H1 (cell line): ENCODE results near the gene MTMR6. TPM values are rescaled to one million over a fixed set of nuclear protein-coding genes. Genes with fewer than 3 reads are reported as not detected.

Source experiments
- ATF2 ChIP-seq: IDR thresholded peaks from 2 replicates; pipeline ENCODE4 v1.6.1; 2012; ENCODE audit warnings: low read length, inconsistent platforms
- BRCA1 ChIP-seq: IDR thresholded peaks from 2 replicates; pipeline ENCODE4 v1.6.1; 2012; ENCODE audit warnings: low read depth, low read length, improper control_type of control experiment
- CBX5 ChIP-seq: fragments of 300-800, 300-1000 bp; sonication (generic); IDR thresholded peaks from 2 replicates; pipeline ENCODE4 v1.7.1; 2016; ENCODE audit warnings: antibody characterized with exemption, low read length, low read depth
- CEBPB ChIP-seq: IDR thresholded peaks from 2 replicates; pipeline ENCODE4 v1.6.1; 2012; ENCODE audit warnings: low read depth, low read length
- CTBP2 ChIP-seq: IDR thresholded peaks from 2 replicates; pipeline ENCODE4 v1.7.0; 2011; ENCODE audit warnings: borderline replicate concordance, mild to moderate bottlenecking, moderate library complexity, mixed read lengths, low read length; ENCODE audit not compliant: insufficient read depth, insufficient read length
- GTF2F1 ChIP-seq: IDR thresholded peaks from 2 replicates; pipeline ENCODE4 v1.6.1; 2012; ENCODE audit warnings: low read depth, low read length, improper control_type of control experiment, borderline replicate concordance
- HDAC2 ChIP-seq, 2 experiments: fragments of 300-600 bp in 1 of 2; sonication (generic) in 1 of 2; IDR thresholded peaks; 2 replicates each; pipeline ENCODE4 v1.6.1; 2011 to 2012; ENCODE audit warnings: low read depth in 2 of 2, low read length in 2 of 2, mild to moderate bottlenecking in 2 of 2, moderate library complexity in 2 of 2, borderline replicate concordance in 1 of 2, inconsistent platforms in 1 of 2
- JUND ChIP-seq: IDR thresholded peaks from 2 replicates; pipeline ENCODE4 v1.6.1; 2011; ENCODE audit warnings: mild to moderate bottlenecking, improper control_type of control experiment, low read length
- KDM4A ChIP-seq: IDR thresholded peaks from one replicate; pipeline ENCODE4 v1.7.1; 2012; ENCODE audit warnings: low read depth, mild to moderate bottlenecking, moderate library complexity, low read length, inconsistent platforms; ENCODE audit not compliant: severe bottlenecking
- NANOG ChIP-seq: IDR thresholded peaks from 2 replicates; pipeline ENCODE4 v1.6.1; 2011; ENCODE audit warnings: low read length, low read depth, mild to moderate bottlenecking, inconsistent platforms; ENCODE audit not compliant: insufficient read depth, poor library complexity, severe bottlenecking
- NRF1 ChIP-seq: IDR thresholded peaks from 2 replicates; pipeline ENCODE4 v1.6.1; 2011; ENCODE audit warnings: mild to moderate bottlenecking, low read depth, low read length, improper control_type of control experiment
- POLR2A ChIP-seq, 2 experiments: IDR thresholded peaks; 1 replicate in 1 of 2; 2 replicates in 1 of 2; pipeline ENCODE4 v1.6.1; 2011; ENCODE audit warnings: low read depth in 2 of 2, low read length in 2 of 2, mild to moderate bottlenecking in 2 of 2; ENCODE audit errors: control extremely low read depth in 1 of 2
- POLR2AphosphoS5 ChIP-seq: IDR thresholded peaks from 2 replicates; pipeline ENCODE4 v1.6.1; 2011; ENCODE audit warnings: low read depth, low read length
- POU5F1 ChIP-seq: IDR thresholded peaks from 2 replicates; pipeline ENCODE4 v1.6.1; 2011; ENCODE audit warnings: low read depth, mild to moderate bottlenecking, low read length, moderate library complexity
- RFX5 ChIP-seq: IDR thresholded peaks from 2 replicates; pipeline ENCODE4 v1.6.1; 2011; ENCODE audit warnings: low read depth, low read length, improper control_type of control experiment, borderline replicate concordance
- SIN3A ChIP-seq, 2 experiments: IDR thresholded peaks in 1 of 2; conservative IDR thresholded peaks in 1 of 2; 2 replicates each; pipeline ENCODE4 v1.6.1; 2011 to 2012; ENCODE audit warnings: low read length in 2 of 2, improper control_type of control experiment in 1 of 2, low read depth in 1 of 2, mild to moderate bottlenecking in 1 of 2
- SP4 ChIP-seq: IDR thresholded peaks from 2 replicates; pipeline ENCODE4 v1.6.1; 2012; ENCODE audit warnings: low read length, inconsistent platforms
- SRF ChIP-seq: IDR thresholded peaks from 2 replicates; pipeline ENCODE4 v1.6.1; 2011; ENCODE audit warnings: mild to moderate bottlenecking, low read depth, low read length, moderate library complexity
- SUZ12 ChIP-seq: fragments of 200-600 bp; sonication (generic); IDR thresholded peaks from 2 replicates; pipeline ENCODE4 v1.6.1; 2012; ENCODE audit warnings: mild to moderate bottlenecking, inconsistent platforms, low read length, moderate library complexity, mixed read lengths
- TBP ChIP-seq: IDR thresholded peaks from 2 replicates; pipeline ENCODE4 v1.6.1; 2011; ENCODE audit warnings: low read depth, low read length, improper control_type of control experiment
- ZNF274 ChIP-seq: IDR thresholded peaks from 2 replicates; pipeline ENCODE4 v1.7.0; 2012; ENCODE audit warnings: low read length, borderline replicate concordance; ENCODE audit errors: extremely low read depth
- polyA plus RNA-seq, 7 experiments: library from polyadenylated mRNA; depleted of rRNA in 3 of 7; stranded (reverse) in 5 of 7; unstranded in 2 of 7; fragments of >200 nt in 5 of 7; fragments of 200-250 nt in 2 of 7; gene quantifications; 1 replicate in 5 of 7; 2 replicates in 1 of 7; 4 replicates in 1 of 7; pipeline versions ENCODE4 v1.2.1 to v1.2.3, GENCODE V29; 2011 to 2013; ENCODE audit warnings: missing spikeins in 2 of 7, mixed read lengths in 2 of 7
- total RNA-seq: library from RNA; stranded (reverse); fragmentation: NEBNext Ultra II Directional; extraction: Animal tissue kit (Norgen Biotek cat#: 25700); gene quantifications from 2 replicates; pipeline ENCODE4 v1.2.1, GENCODE V29; 2021

Gene MTMR6
- total and polyA plus RNA-seq, 2 of the 8 experiments (the other 6 are each of a cell fraction or from before 2014, with no cell fraction given), result 2.1 to 8.4 TPM

- TF ChIP-seq KDM4A, result peak; percentile 95
- peak in 1 of 2 experiments; percentile 90; a peak in 2 of 4 replicates for TF ChIP-seq SIN3A (conservative IDR thresholded peaks at IDR 0.05 in 1 of 2, IDR thresholded peaks at IDR 0.05 in 1 of 2; ENCODE audit: low read depth in 1 of 2, low read length in 2 of 2)
- TF ChIP-seq CTBP2, result no peak
- TF ChIP-seq ZNF274, result no peak
- TF ChIP-seq SP4, result no peak
- peak; percentile 2 for TF ChIP-seq NANOG
- TF ChIP-seq POLR2A (IDR thresholded peaks at IDR 0.05; ENCODE audit: control extremely low read depth in 1 of 2, low read depth in 2 of 2, low read length in 2 of 2), result peak in 1 of 2 experiments; percentile 56; a peak in 1 of 3 replicates
- no peak for TF ChIP-seq GTF2F1
- TF ChIP-seq POLR2AphosphoS5, result no peak
- no peak for TF ChIP-seq JUND
- TF ChIP-seq POU5F1, result no peak
- TF ChIP-seq TBP, result peak; percentile 76; the same call in 1 of the 2 replicates
- no peak for TF ChIP-seq SUZ12
- no peak for TF ChIP-seq BRCA1
- TF ChIP-seq CBX5, result no peak
- no peak for TF ChIP-seq ATF2
- TF ChIP-seq SRF, result no peak
- TF ChIP-seq CEBPB, result no peak
- TF ChIP-seq RFX5, result no peak
- 0 out of 2 replicates have a peak, but pooled peaks have one; percentile 9 for TF ChIP-seq NRF1
- peak; percentile 20 to 75; a peak in 1 of 4 replicates for TF ChIP-seq HDAC2 (IDR thresholded peaks at IDR 0.05; ENCODE audit: borderline replicate concordance in 1 of 2, low read depth in 2 of 2, low read length in 2 of 2)
Measured at GRCh38 chr13:25286969-25287961, at the start of gene MTMR6 (continued).
